IMR-90 (cell line): Measurements from ENCODE around the gene ME3. TPM values are rescaled to one million over a fixed set of nuclear protein-coding genes. Genes with fewer than 3 reads are reported as not detected.

ENCODE experiments used
- ATAC-seq: fragments of 200-7000 bp; cut with Tn5 transposase; 2 replicates; pipeline ENCODE4 v1.9.1; 2020; ENCODE audit warnings: low read depth, mild to moderate bottlenecking, moderate library complexity
- BruUV-seq: library from RNA; stranded (reverse); fragments of 400-500 nt; replicated peaks from 2 replicates; lab custom pipeline; 2021; lab: Mats Ljungman, UMichigan
- CTCF ChIA-PET: fragments of 300-600 bp; formaldehyde crosslinking; extraction: SDS; loops from one replicate; lab custom pipeline; 2021; ENCODE audit warnings: antibody characterized with exemption; lab: Yijun Ruan, JAX
- POLR2A ChIA-PET: fragments of 300-600 bp; sonication (Branson Sonifier 250); formaldehyde crosslinking; loops from one replicate; lab custom pipeline; 2022; ENCODE audit warnings: antibody characterized with exemption; ENCODE audit not compliant: unreplicated experiment; lab: Charles Lee
- DNase-seq: peaks from one replicate; pipeline ENCODE4 v3.0.0; 2013
- H2AFZ ChIP-seq: replicated peaks from 2 replicates; pipeline ENCODE3; 2013; ENCODE audit warnings: low read length, mild to moderate bottlenecking; ENCODE audit not compliant: poor library complexity
- H2AK5ac ChIP-seq: 2 replicates; pipeline ENCODE4 v1.6.1; 2013; ENCODE audit warnings: low read depth, low read length, inconsistent platforms
- H2AK9ac ChIP-seq: replicated peaks from 2 replicates; pipeline ENCODE3; 2013; ENCODE audit warnings: mild to moderate bottlenecking, low read depth, low read length, moderate library complexity; ENCODE audit not compliant: poor library complexity
- H2BK120ac ChIP-seq: 2 replicates; pipeline ENCODE4 v1.6.1; 2013; ENCODE audit warnings: low read depth, low read length, inconsistent platforms
- H2BK15ac ChIP-seq: 3 replicates; pipeline ENCODE4 v1.6.1; 2013; ENCODE audit warnings: low read depth, low read length, inconsistent platforms
- H2BK20ac ChIP-seq: 2 replicates; pipeline ENCODE4 v1.6.1; 2013; ENCODE audit warnings: low read depth, mild to moderate bottlenecking, inconsistent platforms, low read length, moderate library complexity
- H2BK5ac ChIP-seq: 2 replicates; pipeline ENCODE4 v1.6.1; 2013; ENCODE audit warnings: mild to moderate bottlenecking, low read depth, low read length, inconsistent platforms; ENCODE audit not compliant: poor library complexity, severe bottlenecking
- H3K14ac ChIP-seq: replicated peaks from 2 replicates; pipeline ENCODE4 v1.6.1; 2013; ENCODE audit warnings: low read depth, low read length, inconsistent platforms
- H3K18ac ChIP-seq: 2 replicates; pipeline ENCODE4 v1.6.1; 2013; ENCODE audit warnings: low read depth, low read length, control low read depth
- H3K23ac ChIP-seq: 2 replicates; pipeline ENCODE4 v1.6.1; 2013; ENCODE audit warnings: low read depth, low read length, inconsistent platforms
- H3K27ac ChIP-seq: 2 replicates; pipeline ENCODE4 v1.5.1; 2013; ENCODE audit warnings: mild to moderate bottlenecking, control low read depth, low read length; ENCODE audit not compliant: insufficient read depth
- H3K27me3 ChIP-seq: 2 replicates; pipeline ENCODE4 v1.6.1; 2013; ENCODE audit warnings: low read length; ENCODE audit not compliant: control insufficient read depth, insufficient read depth
- H3K36me3 ChIP-seq: 2 replicates; pipeline ENCODE4 v1.6.1; 2013; ENCODE audit warnings: low read length, mixed read lengths; ENCODE audit not compliant: control insufficient read depth, insufficient read depth
- H3K4ac ChIP-seq: 2 replicates; pipeline ENCODE4 v1.6.1; 2013; ENCODE audit warnings: low read depth, low read length, inconsistent platforms
- H3K4me1 ChIP-seq: 2 replicates; pipeline ENCODE4 v1.6.1; 2013; ENCODE audit warnings: low read length, mixed read lengths; ENCODE audit not compliant: control insufficient read depth, insufficient read depth
- H3K4me2 ChIP-seq: 2 replicates; pipeline ENCODE4 v1.6.1; 2013; ENCODE audit warnings: low read depth, mild to moderate bottlenecking, control low read depth, low read length, moderate library complexity
- H3K4me3 ChIP-seq: 2 replicates; pipeline ENCODE4 v1.5.1; 2013; ENCODE audit warnings: low read depth, mild to moderate bottlenecking, control low read depth, low read length, moderate library complexity; ENCODE audit not compliant: insufficient read depth
- H3K56ac ChIP-seq: 2 replicates; pipeline ENCODE4 v1.6.1; 2013; ENCODE audit warnings: low read length, inconsistent platforms; ENCODE audit not compliant: insufficient read depth; ENCODE audit errors: extremely low read depth
- H3K79me1 ChIP-seq, 2 experiments: 2 replicates each; pipeline ENCODE4 v1.6.1; 2013; ENCODE audit warnings: low read length in 2 of 2, inconsistent platforms in 1 of 2, low read depth in 1 of 2
- H3K9ac ChIP-seq: 2 replicates; pipeline ENCODE4 v1.6.1; 2013; ENCODE audit warnings: low read depth, low read length, control low read depth
- H3K9me1 ChIP-seq: 2 replicates; pipeline ENCODE4 v1.6.1; 2013; ENCODE audit warnings: low read length, inconsistent platforms; ENCODE audit not compliant: insufficient read depth
- H3K9me3 ChIP-seq: 2 replicates; pipeline ENCODE4 v1.6.1; 2013; ENCODE audit warnings: low read length; ENCODE audit not compliant: control insufficient read depth, insufficient read depth
- H4K20me1 ChIP-seq: 2 replicates; pipeline ENCODE4 v1.6.1; 2013; ENCODE audit warnings: low read length, inconsistent platforms; ENCODE audit not compliant: insufficient read depth
- H4K5ac ChIP-seq: 2 replicates; pipeline ENCODE4 v1.6.1; 2013; ENCODE audit warnings: mild to moderate bottlenecking, low read depth, low read length, control low read depth
- H4K8ac ChIP-seq, 2 experiments: 2 replicates each; pipeline ENCODE4 v1.6.1; 2013; ENCODE audit warnings: low read depth in 2 of 2, low read length in 2 of 2, control low read depth in 1 of 2, inconsistent platforms in 1 of 2
- H4K91ac ChIP-seq: 2 replicates; pipeline ENCODE4 v1.6.1; 2013; ENCODE audit warnings: low read depth, low read length, inconsistent platforms; ENCODE audit not compliant: insufficient read depth
- BHLHE40 ChIP-seq: fragments of 150-350 bp; IDR thresholded peaks from 2 replicates; pipeline ENCODE4 v1.6.1; 2016; ENCODE audit warnings: mild to moderate bottlenecking, low read depth, low read length
- CEBPB ChIP-seq: IDR thresholded peaks from 2 replicates; pipeline ENCODE4 v1.6.1; 2012; ENCODE audit warnings: low read depth, low read length, improper control_type of control experiment
- CHD1 ChIP-seq: IDR thresholded peaks from 2 replicates; pipeline ENCODE4 v1.6.1; 2012; ENCODE audit warnings: low read depth, low read length, improper control_type of control experiment
- CTCF ChIP-seq: conservative IDR thresholded peaks from 2 replicates; pipeline ENCODE4 v1.5.1; 2012; ENCODE audit warnings: mild to moderate bottlenecking, low read depth, low read length, improper control_type of control experiment
- ELK1 ChIP-seq: fragments of 150-350 bp; IDR thresholded peaks from 2 replicates; pipeline ENCODE4 v1.6.1; 2016; ENCODE audit warnings: low read depth, mild to moderate bottlenecking, low read length, moderate library complexity, borderline replicate concordance
- FOS ChIP-seq: fragments of 150-350 bp; IDR thresholded peaks from 2 replicates; pipeline ENCODE4 v1.6.1; 2016; ENCODE audit warnings: low read depth, low read length
- MAFK ChIP-seq: IDR thresholded peaks from 2 replicates; pipeline ENCODE4 v1.6.1; 2012; ENCODE audit warnings: low read depth, low read length, improper control_type of control experiment
- MAZ ChIP-seq: IDR thresholded peaks from 2 replicates; pipeline ENCODE4 v1.6.1; 2012; ENCODE audit warnings: low read depth, mild to moderate bottlenecking, low read length, improper control_type of control experiment, moderate library complexity, borderline replicate concordance
- MXI1 ChIP-seq: IDR thresholded peaks from 2 replicates; pipeline ENCODE4 v1.6.1; 2012; ENCODE audit warnings: low read depth, mild to moderate bottlenecking, low read length, moderate library complexity, borderline replicate concordance
- NFE2L2 ChIP-seq: fragments of 150-350 bp; IDR thresholded peaks from 2 replicates; pipeline ENCODE4 v1.6.1; 2016; ENCODE audit warnings: low read depth, mild to moderate bottlenecking, low read length
- POLR2A ChIP-seq: IDR thresholded peaks from 2 replicates; pipeline ENCODE4 v1.6.1; 2012; ENCODE audit warnings: mild to moderate bottlenecking, low read depth, low read length
- RAD21 ChIP-seq: IDR thresholded peaks from 2 replicates; pipeline ENCODE4 v1.6.1; 2012; ENCODE audit warnings: low read length, improper control_type of control experiment
- RCOR1 ChIP-seq: IDR thresholded peaks from 2 replicates; pipeline ENCODE4 v1.6.1; 2012; ENCODE audit warnings: mild to moderate bottlenecking, low read length, improper control_type of control experiment; ENCODE audit not compliant: insufficient replicate concordance
- RFX5 ChIP-seq: IDR thresholded peaks from 2 replicates; pipeline ENCODE4 v1.8.0; 2012; ENCODE audit warnings: low read depth, mild to moderate bottlenecking, low read length, moderate library complexity
- SMC3 ChIP-seq: fragments of 150-350 bp; IDR thresholded peaks from 2 replicates; pipeline ENCODE4 v1.6.1; 2016; ENCODE audit warnings: low read depth, mild to moderate bottlenecking, antibody characterized with exemption, low read length, moderate library complexity
- WGBS, 2 experiments: methylation state at CpG; one replicate each; pipeline versions ENCODE4 v1.1.5 to v1.1.7; 2013; ENCODE audit warnings: missing lambda C conversion rate in 2 of 2; ENCODE audit not compliant: insufficient read length in 1 of 2; ENCODE audit errors: extremely low coverage in 2 of 2; 5-methylcytosine and 5-hydroxymethylcytosine counted together
- dilution Hi-C: fragments of 300-500 bp; cut with HindIII; formaldehyde crosslinking; loops from one replicate; pipeline ENCODE4 v1.14.3; 2018; ENCODE audit warnings: low sequenced_read_pairs; ENCODE audit not compliant: unreplicated experiment
- in situ Hi-C: fragments of 300-500 bp; cut with MboI; formaldehyde crosslinking; loops from 3 replicates; pipeline ENCODE4 v1.14.3; 2019; ENCODE audit warnings: low sequenced_read_pairs, inconsistent platforms, mixed read lengths
- intact Hi-C: fragments of 100-400 bp; cut with micrococcal nuclease; formaldehyde crosslinking; loops from 2 replicates; pipeline ENCODE4 v1.10.0; 2022
- polyA plus RNA-seq, 3 experiments: library from polyadenylated mRNA; depleted of rRNA; stranded (reverse); fragments of >200 nt; gene quantifications; 2 replicates each; pipeline ENCODE4 v1.2.3, GENCODE V29; 2012; ENCODE audit warnings: low replicate concordance in 1 of 3
- total RNA-seq: library from RNA; depleted of rRNA; stranded (reverse); fragments of >200 nt; gene quantifications from 2 replicates; pipeline ENCODE4 v1.2.3, GENCODE V29; 2012
- TF ChIP-seq, protein P1 (sequence below): fragments of 150-350 bp; IDR thresholded peaks from 2 replicates; pipeline ENCODE4 v1.6.1; 2017; ENCODE audit warnings: mild to moderate bottlenecking, antibody characterized with exemption, low read length, low read depth

The ME3 gene
- total and polyA plus RNA-seq, 2 of the 4 experiments (the other 2 are of a cell fraction), result 7.8 to 9.0 TPM

- POLR2A ChIA-PET, result no interaction called here
- Histone ChIP-seq H4K20me1 (no peaks in the 10 kb centered on the region), H3K4me3 (no peak overlapping the region), H2BK120ac (peak overlapping the region; percentile 51; the same call in 1 of the 2 replicates), H3K4me2 (no peak overlapping the region), H3K27ac (no peak overlapping the region), H3K27me3 (no peaks in the 10 kb centered on the region), H2AFZ (no peak overlapping the region), H3K4ac (peak overlapping the region; percentile 46; the same call in 1 of the 2 replicates), H3K56ac (peak overlapping the region; percentile 18; the same call in 1 of the 2 replicates), H4K5ac (no peak overlapping the region), H3K14ac (no peak overlapping the region), H3K36me3 (no peaks in the 10 kb centered on the region), H2BK20ac (peak overlapping the region; percentile 50; the same call in 1 of the 2 replicates), H3K79me1 (0 out of 4 replicates have a peak, but pooled peaks cover 0 to 4% of the 10 kb centered on the region in 2 experiments), H4K8ac (0 out of 4 replicates have a peak overlapping the region, but pooled peaks of 1 of the 2 experiments have one; percentile 36), H3K18ac (peak overlapping the region; percentile 28; the same call in 1 of the 2 replicates), H3K9me3 (no peaks in the 10 kb centered on the region), H3K9me1 (peaks cover 13% of the 10 kb centered on the region), H3K23ac (no peak overlapping the region), H2BK5ac (peak overlapping the region; percentile 32), H3K9ac (no peak overlapping the region), H3K4me1 (peaks cover 21% of the 10 kb centered on the region), H4K91ac (no peak overlapping the region), H2AK9ac (no peak overlapping the region), H2BK15ac (peak overlapping the region; percentile 55; the same call in 1 of the 3 replicates), H2AK5ac (no peak overlapping the region)
- CTCF ChIA-PET, result no interaction called here
- no CpG with 5 or more reads among the region's 1 CpG for WGBS, 2 experiments
- BruUV-seq, result no TSS peak
- ATAC-seq (no peak), DNase-seq (no peak)
- dilution Hi-C loops (no loop called here), in situ Hi-C loops (no loop called here), intact Hi-C loops (loop anchor here (2.0 kb wide), 1 partner anchor 15 kb away; no protein-coding TSS in a partner anchor)
- TF ChIP-seq FOS (no peak), CHD1 (no peak), ELK1 (no peak), RCOR1 (no peak), MAZ (no peak), SMC3 (no peak), NFE2L2 (no peak), CTCF (no peak), POLR2A (no peak), MXI1 (no peak), CEBPB (no peak), MAFK (no peak), RAD21 (no peak), RFX5 (no peak), BHLHE40 (no peak)
- TF ChIP-seq, protein P1, sequence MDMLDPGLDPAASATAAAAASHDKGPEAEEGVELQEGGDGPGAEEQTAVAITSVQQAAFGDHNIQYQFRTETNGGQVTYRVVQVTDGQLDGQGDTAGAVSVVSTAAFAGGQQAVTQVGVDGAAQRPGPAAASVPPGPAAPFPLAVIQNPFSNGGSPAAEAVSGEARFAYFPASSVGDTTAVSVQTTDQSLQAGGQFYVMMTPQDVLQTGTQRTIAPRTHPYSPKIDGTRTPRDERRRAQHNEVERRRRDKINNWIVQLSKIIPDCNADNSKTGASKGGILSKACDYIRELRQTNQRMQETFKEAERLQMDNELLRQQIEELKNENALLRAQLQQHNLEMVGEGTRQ, result no peak
These were observed 21.1 kb upstream of the ME3 start for GRCh38 chr11:86693518-86693917.
